MCF 10A (cell line): ENCODE measurements around the gene SLC25A1. TPM values are rescaled to one million over a fixed set of nuclear protein-coding genes. Genes with fewer than 3 reads are reported as not detected.

ENCODE experiments used
- BruUV-seq: library from RNA; stranded (reverse); fragments of 400-500 nt; replicated peaks from 2 replicates; lab custom pipeline; 2021; lab: Mats Ljungman, UMichigan
- CTCF ChIA-PET: fragments of 300-600 bp; sonication (Branson Sonifier 250); formaldehyde crosslinking; extraction: SDS; loops from one replicate; lab custom pipeline; 2021; ENCODE audit warnings: antibody characterized with exemption, inconsistent platforms; lab: Yijun Ruan, JAX
- POLR2A ChIA-PET: fragments of 300-600, 350-650 bp; sonication (Branson Sonifier 250); formaldehyde crosslinking; extraction: SDS; loops from one replicate; lab custom pipeline; 2020; ENCODE audit warnings: antibody characterized with exemption, inconsistent platforms; lab: Yijun Ruan, JAX
- DNase-seq: peaks from one replicate; pipeline ENCODE4 v3.0.0-alpha.2; 2018; ENCODE audit not compliant: unreplicated experiment
- H3K27ac Mint-ChIP-seq: one replicate; pipeline ENCODE4 v1.8.0; 2022; ENCODE audit warnings: mild to moderate bottlenecking, low read depth, mixed read lengths; ENCODE audit not compliant: unreplicated experiment
- H3K27me3 Mint-ChIP-seq: one replicate; pipeline ENCODE4 v1.8.0; 2022; ENCODE audit warnings: mixed read lengths; ENCODE audit not compliant: insufficient read depth, unreplicated experiment
- H3K36me3 Mint-ChIP-seq: one replicate; pipeline ENCODE4 v1.8.0; 2022; ENCODE audit warnings: mild to moderate bottlenecking, moderate library complexity, mixed read lengths; ENCODE audit not compliant: insufficient read depth, unreplicated experiment
- H3K4me1 Mint-ChIP-seq: one replicate; pipeline ENCODE4 v1.8.0; 2022; ENCODE audit warnings: mixed read lengths; ENCODE audit not compliant: insufficient read depth, unreplicated experiment
- H3K4me3 Mint-ChIP-seq: one replicate; pipeline ENCODE4 v1.8.0; 2022; ENCODE audit warnings: mild to moderate bottlenecking, moderate library complexity, mixed read lengths; ENCODE audit not compliant: unreplicated experiment
- H3K9me3 Mint-ChIP-seq: one replicate; pipeline ENCODE4 v1.8.0; 2022; ENCODE audit warnings: mixed read lengths; ENCODE audit not compliant: unreplicated experiment
- CTCF ChIP-seq: fragments of 200-600 bp; IDR thresholded peaks from one replicate; pipeline ENCODE4 v1.8.0; 2022; ENCODE audit warnings: antibody characterized with exemption, mild to moderate bottlenecking; ENCODE audit not compliant: unreplicated experiment
- intact Hi-C: fragments of 100-400 bp; cut with micrococcal nuclease; formaldehyde crosslinking; loops from 2 replicates; pipeline ENCODE4 v1.14.1; 2022
- total RNA-seq: library from RNA; stranded (reverse); gene quantifications from 2 replicates; pipeline ENCODE4 v1.2.3, GENCODE V29; 2022

The SLC25A1 gene
- total RNA-seq, 1 experiment from 2014 or later, result 53.9 TPM

- ChIA-PET CTCF (interaction anchor here (1.1 to 2.3 kb wide), 2 partner anchors 22 to 24 kb away, joined by 4 to 8 read pairs; partner anchors contain the start of gene ESS2), POLR2A (interaction anchor here (1.1 kb wide), 1 partner anchor 25 kb away, joined by 3 read pairs; the partner anchor contains the start of gene ESS2)
- no TSS peak for BruUV-seq
- H3K36me3 Mint-ChIP-seq, result peaks cover 5% of the 10 kb centered on the region
- no peaks in the 10 kb centered on the region for H3K9me3 Mint-ChIP-seq
- peaks cover 28% of the 10 kb centered on the region for H3K4me1 Mint-ChIP-seq
- no peak overlapping the region for H3K27ac Mint-ChIP-seq
- peaks cover 33% of the 10 kb centered on the region for H3K27me3 Mint-ChIP-seq
- peak overlapping the region; percentile 39 for H3K4me3 Mint-ChIP-seq
- intact Hi-C loops, result no loop called here
- no peak for TF ChIP-seq CTCF
- no peak for DNase-seq
These were observed 9.3 kb downstream of the SLC25A1 start for GRCh38 chr22:19169002-19169946.

GRCh38 chr22:19168088-19168890 is 10.2 kb downstream of the SLC25A1 start:
- ChIA-PET CTCF (interaction anchor here (0.6 to 2.3 kb wide), 2 partner anchors 23 to 265 kb away, joined by 5 to 8 read pairs; partner anchors contain the start of gene ESS2), POLR2A (interaction anchor here (0.7 to 0.9 kb wide), 2 partner anchors 10 to 24 kb away, joined by 3 read pairs; partner anchors contain the start of genes ESS2 and SLC25A1)
- BruUV-seq, result no TSS peak
- Mint-ChIP-seq H3K4me1 (peaks cover 22% of the 10 kb centered on the region), H3K27ac (no peak overlapping the region), H3K4me3 (no peak overlapping the region), H3K9me3 (no peaks in the 10 kb centered on the region), H3K27me3 (peaks cover 33% of the 10 kb centered on the region), H3K36me3 (peaks cover 5% of the 10 kb centered on the region)
- no peak for DNase-seq
- no peak for TF ChIP-seq CTCF
- intact Hi-C loops, result no loop called here

GRCh38 chr22:19167106-19167869 is 11.2 kb downstream of the SLC25A1 start:
- BruUV-seq, result no TSS peak
- POLR2A ChIA-PET, result interaction anchor here (0.9 kb wide), 1 partner anchor 23 kb away, joined by 3 read pairs; the partner anchor contains the start of gene ESS2
- no peaks in the 10 kb centered on the region for H3K9me3 Mint-ChIP-seq
- no peak for DNase-seq
- intact Hi-C loops, result no loop called here
- peaks cover 33% of the 10 kb centered on the region for H3K27me3 Mint-ChIP-seq
- no peak overlapping the region for H3K4me3 Mint-ChIP-seq
- H3K36me3 Mint-ChIP-seq, result peaks cover 5% of the 10 kb centered on the region
- no peak overlapping the region for H3K27ac Mint-ChIP-seq
- TF ChIP-seq CTCF, result no peak
- H3K4me1 Mint-ChIP-seq, result peaks cover 12% of the 10 kb centered on the region
- CTCF ChIA-PET, result interaction anchor here (2.3 kb wide), 1 partner anchor 22 kb away, joined by 8 read pairs; the partner anchor contains the start of gene ESS2
